Smooth muscle cell (in vitro differentiated cells): ENCODE results near the gene FSTL1. TPM values are rescaled to one million over a fixed set of nuclear protein-coding genes. Genes with fewer than 3 reads are reported as not detected.
A peak's percentile ranks its signal among the peaks of the same experiment; 100 is the strongest.

Experiments used
- DNase-seq: peaks from one replicate; lab custom pipeline; 2025; ENCODE audit not compliant: unreplicated experiment; lab: John Stamatoyannopoulos, UW
- H2AFZ ChIP-seq: fragments of 200-600 bp; sonication (generic); 2 replicates; pipeline ENCODE4 v1.6.0; 2016; ENCODE audit warnings: antibody characterized with exemption, low read depth, mild to moderate bottlenecking
- H3F3A ChIP-seq: fragments of 200-600 bp; sonication (generic); 2 replicates; pipeline ENCODE4 v1.6.0; 2017; ENCODE audit warnings: antibody characterized with exemption, low read depth
- H3K27ac ChIP-seq: fragments of 200-600 bp; sonication (generic); 2 replicates; pipeline ENCODE4 v1.5.1; 2016; ENCODE audit warnings: low read depth, mild to moderate bottlenecking
- H3K27me3 ChIP-seq: fragments of 200-600 bp; sonication (generic); 2 replicates; pipeline ENCODE4 v1.6.1; 2016; ENCODE audit warnings: low read depth, mild to moderate bottlenecking
- H3K36me3 ChIP-seq: fragments of 200-600 bp; sonication (generic); 2 replicates; pipeline ENCODE4 v1.5.1; 2016; ENCODE audit warnings: low read depth
- H3K4me1 ChIP-seq: fragments of 200-600 bp; sonication (generic); 2 replicates; pipeline ENCODE4 v1.5.1; 2016; ENCODE audit warnings: low read depth
- H3K4me2 ChIP-seq: fragments of 200-600 bp; sonication (generic); 2 replicates; pipeline ENCODE4 v1.6.0; 2016; ENCODE audit warnings: mild to moderate bottlenecking
- H3K4me3 ChIP-seq: fragments of 200-600 bp; sonication (generic); 2 replicates; pipeline ENCODE4 v1.5.1; 2016; ENCODE audit warnings: mild to moderate bottlenecking
- H3K79me2 ChIP-seq: fragments of 200-600 bp; sonication (generic); 2 replicates; pipeline ENCODE4 v1.6.0; 2016; ENCODE audit warnings: low read depth, mild to moderate bottlenecking
- H3K9ac ChIP-seq: fragments of 200-600 bp; sonication (generic); 2 replicates; pipeline ENCODE4 v1.6.0; 2016; ENCODE audit warnings: low read depth
- H3K9me3 ChIP-seq: fragments of 200-600 bp; sonication (generic); replicated peaks from 2 replicates; pipeline ENCODE4 v1.5.1; 2016; ENCODE audit warnings: low read depth
- H4K20me1 ChIP-seq: fragments of 200-600 bp; sonication (generic); 2 replicates; pipeline ENCODE4 v1.6.0; 2016; ENCODE audit warnings: low read depth
- WGBS: methylation state at CpG from one replicate; pipeline ENCODE4 v1.1.7; 2016; ENCODE audit warnings: low lambda C conversion rate; 5-methylcytosine and 5-hydroxymethylcytosine counted together
- polyA plus RNA-seq: library from polyadenylated mRNA; unstranded; fragments of >200 nt; fragmentation: Nextera tagmentation; extraction: Ambion mirVana; gene quantifications from 2 replicates; pipeline ENCODE4 v1.2.1, GENCODE V29; 2016
- total RNA-seq: library from RNA; depleted of rRNA; stranded (reverse); fragments of >200 nt; gene quantifications from 2 replicates; pipeline ENCODE4 v1.2.3, GENCODE V29; 2014
- TF ChIP-seq, protein P1 (sequence below): fragments of 200-600 bp; sonication (generic); IDR thresholded peaks from 2 replicates; pipeline ENCODE4 v1.5.1; 2017; ENCODE audit warnings: borderline replicate concordance, mild to moderate bottlenecking, antibody characterized with exemption; ENCODE audit not compliant: insufficient read depth, poor library complexity, severe bottlenecking

FSTL1 gene
- total and polyA plus RNA-seq, 2 experiments from 2014 or later = 562 to 630 TPM

GRCh38 chr3:120451806-120452205 lies 1.0 kb upstream of the FSTL1 start:
- Histone ChIP-seq H3K4me3 (peak overlapping the region; percentile 82), H3K79me2 (peaks cover 28% of the 10 kb centered on the region), H3K4me1 (peaks cover 23% of the 10 kb centered on the region), H3K36me3 (no peaks in the 10 kb centered on the region), H3K27me3 (no peaks in the 10 kb centered on the region), H3K4me2 (peak overlapping the region; percentile 89), H2AFZ (peak overlapping the region; percentile 86), H3F3A (peaks cover 4% of the 10 kb centered on the region), H4K20me1 (peaks cover 27% of the 10 kb centered on the region), H3K27ac (no peak overlapping the region), H3K9ac (no peak overlapping the region), H3K9me3 (no peaks in the 10 kb centered on the region)
- no peak for DNase-seq
- WGBS = 84% methylated on average over 6 of the region's 6 CpGs
- TF ChIP-seq, protein P1, sequence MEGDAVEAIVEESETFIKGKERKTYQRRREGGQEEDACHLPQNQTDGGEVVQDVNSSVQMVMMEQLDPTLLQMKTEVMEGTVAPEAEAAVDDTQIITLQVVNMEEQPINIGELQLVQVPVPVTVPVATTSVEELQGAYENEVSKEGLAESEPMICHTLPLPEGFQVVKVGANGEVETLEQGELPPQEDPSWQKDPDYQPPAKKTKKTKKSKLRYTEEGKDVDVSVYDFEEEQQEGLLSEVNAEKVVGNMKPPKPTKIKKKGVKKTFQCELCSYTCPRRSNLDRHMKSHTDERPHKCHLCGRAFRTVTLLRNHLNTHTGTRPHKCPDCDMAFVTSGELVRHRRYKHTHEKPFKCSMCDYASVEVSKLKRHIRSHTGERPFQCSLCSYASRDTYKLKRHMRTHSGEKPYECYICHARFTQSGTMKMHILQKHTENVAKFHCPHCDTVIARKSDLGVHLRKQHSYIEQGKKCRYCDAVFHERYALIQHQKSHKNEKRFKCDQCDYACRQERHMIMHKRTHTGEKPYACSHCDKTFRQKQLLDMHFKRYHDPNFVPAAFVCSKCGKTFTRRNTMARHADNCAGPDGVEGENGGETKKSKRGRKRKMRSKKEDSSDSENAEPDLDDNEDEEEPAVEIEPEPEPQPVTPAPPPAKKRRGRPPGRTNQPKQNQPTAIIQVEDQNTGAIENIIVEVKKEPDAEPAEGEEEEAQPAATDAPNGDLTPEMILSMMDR = no peak

GRCh38 chr3:120451272-120451761 lies 525 bp upstream of the FSTL1 start:
- TF ChIP-seq, protein P1 = no peak
- Histone ChIP-seq H3K4me2 (peak overlapping the region; percentile 89), H2AFZ (peak overlapping the region; percentile 86), H3K79me2 (peaks cover 33% of the 10 kb centered on the region), H3F3A (peaks cover 4% of the 10 kb centered on the region), H3K4me3 (peak overlapping the region; percentile 82), H3K9ac (peak overlapping the region; percentile 76), H4K20me1 (peaks cover 32% of the 10 kb centered on the region), H3K4me1 (peaks cover 23% of the 10 kb centered on the region), H3K27ac (peak overlapping the region; percentile 79), H3K36me3 (no peaks in the 10 kb centered on the region), H3K9me3 (no peaks in the 10 kb centered on the region), H3K27me3 (no peaks in the 10 kb centered on the region)
- WGBS = 9% methylated on average over 27 of the region's 35 CpGs
- no peak for DNase-seq

- no peak for DNase-seq
- 2% methylated on average over 25 of the region's 32 CpGs for WGBS
Measured at GRCh38 chr3:120449701-120450599, 842 bp downstream of the FSTL1 start.

More at GRCh38 chr3:120449701-120450599, 842 bp downstream of the FSTL1 start:
- H3K4me2 ChIP-seq = peak overlapping the region; percentile 89
- peaks cover 4% of the 10 kb centered on the region for H3F3A ChIP-seq
- H3K4me1 ChIP-seq = peaks cover 23% of the 10 kb centered on the region
- H3K9ac ChIP-seq = peak overlapping the region; percentile 76
- H3K27ac ChIP-seq = peak overlapping the region; percentile 79
- H3K9me3 ChIP-seq = no peaks in the 10 kb centered on the region
- peak overlapping the region; percentile 82 for H3K4me3 ChIP-seq
- H3K79me2 ChIP-seq = peaks cover 47% of the 10 kb centered on the region
- peak overlapping the region; percentile 1 for H2AFZ ChIP-seq
- H3K36me3 ChIP-seq = no peaks in the 10 kb centered on the region
- H4K20me1 ChIP-seq = peaks cover 46% of the 10 kb centered on the region
- no peaks in the 10 kb centered on the region for H3K27me3 ChIP-seq
- TF ChIP-seq, protein P1 = no peak
